Osteocyte (in vitro differentiated cells): ENCODE data around the gene ASCC1. TPM values are rescaled to one million over a fixed set of nuclear protein-coding genes. Genes with fewer than 3 reads are reported as not detected.

Source experiments
- DNase-seq: peaks from one replicate; pipeline ENCODE4 v3.0.0; 2021; ENCODE audit warnings: mixed read lengths; ENCODE audit not compliant: unreplicated experiment; ENCODE audit errors: extremely low spot score
- H3K27ac Mint-ChIP-seq: one replicate; pipeline ENCODE4 v1.8.0; 2021; ENCODE audit warnings: mild to moderate bottlenecking, mixed read lengths; ENCODE audit not compliant: unreplicated experiment
- H3K27me3 Mint-ChIP-seq: one replicate; pipeline ENCODE4 v1.8.0; 2021; ENCODE audit warnings: mixed read lengths; ENCODE audit not compliant: unreplicated experiment
- H3K36me3 Mint-ChIP-seq: one replicate; pipeline ENCODE4 v1.8.0; 2021; ENCODE audit warnings: mixed read lengths; ENCODE audit not compliant: unreplicated experiment
- H3K4me1 Mint-ChIP-seq: one replicate; pipeline ENCODE4 v1.8.0; 2021; ENCODE audit warnings: mixed read lengths; ENCODE audit not compliant: unreplicated experiment
- H3K4me3 Mint-ChIP-seq: one replicate; pipeline ENCODE4 v1.8.0; 2021; ENCODE audit warnings: mild to moderate bottlenecking, moderate library complexity, mixed read lengths; ENCODE audit not compliant: unreplicated experiment
- H3K9me3 Mint-ChIP-seq: one replicate; pipeline ENCODE4 v1.8.0; 2021; ENCODE audit warnings: mixed read lengths; ENCODE audit not compliant: unreplicated experiment
- CTCF ChIP-seq: fragments of 200-600 bp; sonication (generic); IDR thresholded peaks from 2 replicates; pipeline ENCODE4 v1.5.0; 2021; ENCODE audit warnings: antibody characterized with exemption, mild to moderate bottlenecking, moderate library complexity
- total RNA-seq: library from RNA; stranded (reverse); gene quantifications from 2 replicates; pipeline ENCODE4 v1.2.1, GENCODE V29; 2021

ASCC1 gene
- total RNA-seq, 1 donor from 2014 or later, result 39.1 TPM

- no peak overlapping the region for H3K4me3 Mint-ChIP-seq
- H3K36me3 Mint-ChIP-seq, result peaks cover 4% of the 10 kb centered on the region
- peaks cover 2% of the 10 kb centered on the region for H3K4me1 Mint-ChIP-seq
- H3K27me3 Mint-ChIP-seq, result peaks cover 4% of the 10 kb centered on the region
- H3K9me3 Mint-ChIP-seq, result peaks cover 5% of the 10 kb centered on the region
- no peak overlapping the region for H3K27ac Mint-ChIP-seq
- no peak for DNase-seq
- no peak for TF ChIP-seq CTCF
Measured at GRCh38 chr10:72075376-72076115, 140.5 kb downstream of the ASCC1 start.

- Mint-ChIP-seq H3K36me3 (peaks cover 4% of the 10 kb centered on the region), H3K4me3 (no peak overlapping the region), H3K9me3 (peaks cover 5% of the 10 kb centered on the region), H3K27me3 (peaks cover 4% of the 10 kb centered on the region), H3K4me1 (peaks cover 1% of the 10 kb centered on the region), H3K27ac (no peak overlapping the region)
- TF ChIP-seq CTCF, result no peak
- DNase-seq, result no peak
Measured at GRCh38 chr10:72074574-72075375, 141.3 kb downstream of the ASCC1 start.

GRCh38 chr10:72073708-72074573 lies 142.1 kb downstream of the ASCC1 start:
- peaks cover 4% of the 10 kb centered on the region for H3K27me3 Mint-ChIP-seq
- H3K27ac Mint-ChIP-seq, result no peak overlapping the region
- peaks cover 10% of the 10 kb centered on the region for H3K4me1 Mint-ChIP-seq
- peaks cover 4% of the 10 kb centered on the region for H3K36me3 Mint-ChIP-seq
- H3K4me3 Mint-ChIP-seq, result no peak overlapping the region
- H3K9me3 Mint-ChIP-seq, result peaks cover 5% of the 10 kb centered on the region
- DNase-seq, result no peak
- TF ChIP-seq CTCF, result no peak

GRCh38 chr10:72072639-72073038 lies 143.4 kb downstream of the ASCC1 start:
- no peak for TF ChIP-seq CTCF
- H3K27me3 Mint-ChIP-seq, result peaks cover 4% of the 10 kb centered on the region

More at GRCh38 chr10:72072639-72073038, 143.4 kb downstream of the ASCC1 start:
- DNase-seq, result no peak
- H3K9me3 Mint-ChIP-seq, result peaks cover 5% of the 10 kb centered on the region
- no peak overlapping the region for H3K4me3 Mint-ChIP-seq
- peaks cover 15% of the 10 kb centered on the region for H3K4me1 Mint-ChIP-seq
- H3K36me3 Mint-ChIP-seq, result peaks cover 4% of the 10 kb centered on the region
- H3K27ac Mint-ChIP-seq, result no peak overlapping the region
